ENCODE measurements around the gene CCDC171. TPM values are rescaled to one million over a fixed set of nuclear protein-coding genes. Genes with fewer than 3 reads are reported as not detected.

The CCDC171 gene
- total RNA-seq, 1 donor from 2014 or later: 2.9 TPM

DNA sequence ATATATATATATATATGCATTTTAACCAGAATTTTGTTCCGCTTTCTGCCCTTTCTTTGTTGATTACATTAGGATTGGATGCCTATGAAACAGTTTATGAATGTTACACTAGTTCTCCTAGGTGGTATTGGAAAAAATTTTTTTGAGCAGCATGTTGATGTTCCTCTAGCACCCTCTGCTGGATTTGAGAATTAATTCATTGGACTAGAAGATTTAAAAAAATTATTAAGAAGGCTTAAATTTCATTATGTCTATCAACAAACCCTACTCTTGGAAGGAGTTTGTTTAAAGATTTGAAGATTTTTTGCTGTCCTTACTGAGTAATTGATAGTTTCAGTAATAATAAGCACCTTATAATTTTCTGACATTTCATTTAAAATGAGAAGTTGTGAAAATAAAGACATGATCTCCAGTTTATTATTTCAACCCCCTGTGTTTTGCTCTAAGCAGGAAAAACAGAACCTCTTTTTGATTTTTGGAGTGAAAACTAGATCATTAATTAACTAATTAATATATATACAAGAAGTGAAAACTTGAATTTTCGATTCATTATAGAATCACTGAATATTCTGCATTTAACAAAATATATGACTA is 89.6 kb downstream of the CCDC171 start:
- ATAC-seq: no peak

DNA sequence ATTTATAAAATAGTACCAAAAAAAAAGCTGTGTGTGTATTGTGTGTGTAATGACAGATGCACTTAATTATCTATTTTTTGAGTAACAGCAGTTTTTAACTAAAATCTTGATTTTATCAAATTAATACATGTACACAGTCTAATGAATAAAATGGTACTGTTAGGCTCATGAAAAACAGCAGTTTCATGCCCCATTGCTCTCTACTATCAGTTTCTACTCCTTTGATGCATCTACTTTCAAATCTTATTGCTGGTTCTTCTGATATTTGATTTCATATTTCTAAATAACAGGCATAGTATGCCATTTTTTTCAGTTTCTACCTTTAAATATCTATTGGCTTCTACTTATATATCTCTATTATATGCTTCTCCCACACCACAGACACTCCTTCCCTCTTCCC is 117.4 kb downstream of the CCDC171 start:
- Histone ChIP-seq H3K4me1 (no peaks in the 10 kb centered on the region), H3K36me3 (no peaks in the 10 kb centered on the region), H3K9me3 (peaks cover 9% of the 10 kb centered on the region), H3K27me3 (ENCODE audit: low read depth) (no peaks in the 10 kb centered on the region), H3K27ac (no peak overlapping the region), H3K4me3 (no peak overlapping the region)
- ATAC-seq: no peak
- TF ChIP-seq, protein P1, sequence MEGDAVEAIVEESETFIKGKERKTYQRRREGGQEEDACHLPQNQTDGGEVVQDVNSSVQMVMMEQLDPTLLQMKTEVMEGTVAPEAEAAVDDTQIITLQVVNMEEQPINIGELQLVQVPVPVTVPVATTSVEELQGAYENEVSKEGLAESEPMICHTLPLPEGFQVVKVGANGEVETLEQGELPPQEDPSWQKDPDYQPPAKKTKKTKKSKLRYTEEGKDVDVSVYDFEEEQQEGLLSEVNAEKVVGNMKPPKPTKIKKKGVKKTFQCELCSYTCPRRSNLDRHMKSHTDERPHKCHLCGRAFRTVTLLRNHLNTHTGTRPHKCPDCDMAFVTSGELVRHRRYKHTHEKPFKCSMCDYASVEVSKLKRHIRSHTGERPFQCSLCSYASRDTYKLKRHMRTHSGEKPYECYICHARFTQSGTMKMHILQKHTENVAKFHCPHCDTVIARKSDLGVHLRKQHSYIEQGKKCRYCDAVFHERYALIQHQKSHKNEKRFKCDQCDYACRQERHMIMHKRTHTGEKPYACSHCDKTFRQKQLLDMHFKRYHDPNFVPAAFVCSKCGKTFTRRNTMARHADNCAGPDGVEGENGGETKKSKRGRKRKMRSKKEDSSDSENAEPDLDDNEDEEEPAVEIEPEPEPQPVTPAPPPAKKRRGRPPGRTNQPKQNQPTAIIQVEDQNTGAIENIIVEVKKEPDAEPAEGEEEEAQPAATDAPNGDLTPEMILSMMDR (IDR thresholded peaks at IDR 0.05): no peak
- intact Hi-C loops (cut with DNase I): no loop called here
- DNase-seq: no peak

More for the DNA sequence above, 89.6 kb downstream of the CCDC171 start:
- H3K27me3 ChIP-seq (ENCODE audit: low read depth): no peaks in the 10 kb centered on the region
- H3K36me3 ChIP-seq: no peaks in the 10 kb centered on the region
- no peaks in the 10 kb centered on the region for H3K4me1 ChIP-seq
- TF ChIP-seq, protein P1 (IDR thresholded peaks at IDR 0.05): peak; percentile 46
- H3K4me3 ChIP-seq: no peak overlapping the region
- DNase-seq: no peak
- intact Hi-C loops (cut with DNase I): no loop called here
- H3K27ac ChIP-seq: no peak overlapping the region
- H3K9me3 ChIP-seq: no peaks in the 10 kb centered on the region

DNA sequence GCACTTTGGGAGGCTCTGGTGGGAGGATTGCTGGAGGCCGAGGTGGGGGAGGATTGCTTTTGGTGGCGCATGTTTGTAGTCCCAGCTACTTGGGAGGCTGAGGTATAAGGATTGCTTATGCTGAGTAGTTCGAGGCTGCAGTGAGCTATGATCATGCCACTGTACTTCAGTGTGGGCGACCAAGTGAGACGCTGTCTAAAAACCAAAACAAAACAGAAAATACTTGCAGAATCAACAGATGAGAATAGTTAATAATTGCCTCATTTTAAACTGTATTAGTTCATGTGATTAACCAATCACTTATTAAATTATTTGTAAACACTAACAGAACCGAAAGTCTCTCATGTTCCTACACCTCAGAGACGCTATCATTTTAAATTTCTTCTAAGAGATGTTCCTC is 118.1 kb downstream of the CCDC171 start:
- Histone ChIP-seq H3K4me1 (no peaks in the 10 kb centered on the region), H3K4me3 (no peak overlapping the region), H3K9me3 (peaks cover 9% of the 10 kb centered on the region), H3K27me3 (ENCODE audit: low read depth) (no peaks in the 10 kb centered on the region), H3K36me3 (no peaks in the 10 kb centered on the region), H3K27ac (no peak overlapping the region)
- ATAC-seq: no peak
- DNase-seq: no peak
- intact Hi-C loops (cut with DNase I): no loop called here
- TF ChIP-seq, protein P1 (IDR thresholded peaks at IDR 0.05): no peak

DNA sequence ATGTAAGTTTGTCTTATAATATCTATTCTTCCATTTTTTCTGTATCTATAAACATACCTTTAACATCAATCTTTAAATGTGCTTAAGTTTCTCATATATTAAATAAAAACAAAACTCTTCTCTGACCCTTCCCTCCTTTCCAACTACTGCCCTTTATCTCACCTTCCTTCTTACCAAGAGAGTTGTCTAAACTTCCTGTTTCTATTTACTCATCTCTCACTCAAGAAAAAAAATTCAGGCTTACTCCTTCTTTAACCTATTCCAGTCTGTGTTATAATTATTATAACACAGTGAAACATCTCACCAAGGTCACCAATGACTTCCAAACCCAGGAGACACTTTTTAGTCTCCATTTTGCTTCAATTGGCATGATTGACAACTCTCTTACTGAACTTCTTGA is 140.9 kb downstream of the CCDC171 start:
- DNase-seq: no peak
- no peak overlapping the region for H3K27ac ChIP-seq
- no peaks in the 10 kb centered on the region for H3K9me3 ChIP-seq
- intact Hi-C loops (cut with DNase I): no loop called here
- ATAC-seq: no peak
- TF ChIP-seq, protein P1 (IDR thresholded peaks at IDR 0.05): no peak
- H3K27me3 ChIP-seq (ENCODE audit: low read depth): no peaks in the 10 kb centered on the region
- no peaks in the 10 kb centered on the region for H3K36me3 ChIP-seq
- H3K4me3 ChIP-seq: no peak overlapping the region
- no peaks in the 10 kb centered on the region for H3K4me1 ChIP-seq

DNA sequence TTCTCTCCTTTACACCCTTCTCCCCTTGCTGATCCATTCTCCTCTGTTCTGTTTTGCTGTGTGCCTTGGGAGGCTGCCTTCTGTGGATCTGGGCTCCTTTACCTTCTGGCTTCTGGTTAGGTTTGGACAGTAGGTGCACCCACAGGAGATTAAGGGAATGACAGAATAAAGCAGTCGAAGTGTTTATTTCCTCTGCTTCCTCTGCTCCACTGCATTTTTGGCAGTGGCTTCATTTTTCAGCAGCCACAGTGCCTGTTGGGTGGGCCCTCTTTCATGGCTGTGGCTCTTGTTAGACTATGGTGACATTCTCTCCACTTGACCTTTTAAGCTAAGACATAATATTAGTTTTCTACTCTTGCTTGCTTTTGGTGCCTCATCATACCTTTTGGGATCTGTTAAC is 144.1 kb downstream of the CCDC171 start:
- H3K36me3 ChIP-seq: no peaks in the 10 kb centered on the region
- intact Hi-C loops (cut with DNase I): no loop called here
- ATAC-seq: no peak

More for the DNA sequence above, 144.1 kb downstream of the CCDC171 start:
- no peaks in the 10 kb centered on the region for H3K4me1 ChIP-seq
- no peak overlapping the region for H3K27ac ChIP-seq
- no peak overlapping the region for H3K4me3 ChIP-seq
- no peaks in the 10 kb centered on the region for H3K27me3 ChIP-seq (ENCODE audit: low read depth)
- DNase-seq: no peak
- no peaks in the 10 kb centered on the region for H3K9me3 ChIP-seq
- TF ChIP-seq, protein P1 (IDR thresholded peaks at IDR 0.05): no peak
